A673 (cell line): Measurements from ENCODE around the gene C2CD2L.

Experiments used
- CTCF ChIP-seq: fragments of 300-800, 200-600 bp; sonication (generic); conservative IDR thresholded peaks from 2 replicates; pipeline ENCODE4 v1.5.1; 2017; ENCODE audit warnings: low read depth, mild to moderate bottlenecking, antibody characterized with exemption, low read length, moderate library complexity, mixed read lengths
- EZH2 ChIP-seq: fragments of 200-600 bp; sonication (generic); IDR thresholded peaks from 2 replicates; pipeline ENCODE4 v1.6.1; 2017; ENCODE audit warnings: borderline replicate concordance, low read depth, mild to moderate bottlenecking, mixed read lengths, antibody characterized with exemption, low read length; ENCODE audit not compliant: poor library complexity, severe bottlenecking

- no peak for TF ChIP-seq CTCF
- no peak for TF ChIP-seq EZH2
Observed at GRCh38 chr11:119167933-119168332, 60.8 kb downstream of the C2CD2L start.
